ENCODE data around the gene KRT72.

Gene KRT72

GRCh38 chr12:52608826-52609630 is 7.8 kb upstream of the KRT72 start:
- no peak for DNase-seq (ENCODE audit: extremely low spot score)
- TF ChIP-seq, protein P1, sequence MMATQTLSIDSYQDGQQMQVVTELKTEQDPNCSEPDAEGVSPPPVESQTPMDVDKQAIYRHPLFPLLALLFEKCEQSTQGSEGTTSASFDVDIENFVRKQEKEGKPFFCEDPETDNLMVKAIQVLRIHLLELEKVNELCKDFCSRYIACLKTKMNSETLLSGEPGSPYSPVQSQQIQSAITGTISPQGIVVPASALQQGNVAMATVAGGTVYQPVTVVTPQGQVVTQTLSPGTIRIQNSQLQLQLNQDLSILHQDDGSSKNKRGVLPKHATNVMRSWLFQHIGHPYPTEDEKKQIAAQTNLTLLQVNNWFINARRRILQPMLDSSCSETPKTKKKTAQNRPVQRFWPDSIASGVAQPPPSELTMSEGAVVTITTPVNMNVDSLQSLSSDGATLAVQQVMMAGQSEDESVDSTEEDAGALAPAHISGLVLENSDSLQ (IDR thresholded peaks at IDR 0.05) = no peak
- ChIA-PET CTCF (interaction anchor here (0.9 to 1.1 kb wide), 2 partner anchors 10 to 262 kb away, joined by 3 to 9 read pairs; no protein-coding TSS in a partner anchor), POLR2A (no interaction called here)

DNA sequence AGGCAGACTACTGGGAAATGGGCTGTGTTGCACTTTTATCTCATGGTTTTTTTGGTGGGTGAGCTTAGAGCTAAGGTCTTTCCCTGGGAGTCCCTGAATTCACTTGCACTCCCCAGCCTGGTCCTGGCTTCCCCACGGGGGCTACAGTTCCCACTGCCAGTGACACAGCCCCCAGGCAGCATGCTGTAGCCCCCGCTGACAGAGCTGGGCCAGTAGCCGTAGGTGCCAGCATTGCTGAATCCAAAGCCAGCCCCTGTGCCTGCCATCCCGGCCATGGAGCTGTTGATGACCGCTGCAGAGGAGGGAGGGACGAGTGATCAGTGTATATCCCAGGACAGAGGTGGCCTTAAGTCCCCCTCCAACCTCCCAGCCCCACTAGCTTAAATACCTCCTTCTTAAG is 6.9 kb upstream of the KRT72 start:
- TF ChIP-seq SP1 (IDR thresholded peaks at IDR 0.05) = no peak
- TF ChIP-seq ELF4 (IDR thresholded peaks at IDR 0.05) = no peak
- no peak for TF ChIP-seq FOXM1 (IDR thresholded peaks at IDR 0.05; ENCODE audit: borderline replicate concordance)
- no peak for TF ChIP-seq FOXA1 (IDR thresholded peaks at IDR 0.05)
- TF ChIP-seq LEF1 (IDR thresholded peaks at IDR 0.05; ENCODE audit: borderline replicate concordance) = no peak
- no peak for TF ChIP-seq ARNT (IDR thresholded peaks at IDR 0.05)
- TF ChIP-seq ZNF384 (IDR thresholded peaks at IDR 0.05) = no peak
- TF ChIP-seq TARDBP (IDR thresholded peaks at IDR 0.05) = no peak
- TF ChIP-seq, protein P1 (IDR thresholded peaks at IDR 0.05) = no peak
- no peak for TF ChIP-seq CTBP1 (IDR thresholded peaks at IDR 0.05; ENCODE audit: borderline replicate concordance)
- TF ChIP-seq BHLHE40 (IDR thresholded peaks at IDR 0.05; ENCODE audit: borderline replicate concordance) = no peak
- no peak for TF ChIP-seq L3MBTL2 (conservative IDR thresholded peaks at IDR 0.05)
- no peak for TF ChIP-seq SUZ12 (IDR thresholded peaks at IDR 0.05)
- TF ChIP-seq NFRKB (IDR thresholded peaks at IDR 0.05) = no peak
- TF ChIP-seq FOXK2 (IDR thresholded peaks at IDR 0.05) = no peak
- no peak for TF ChIP-seq HDGF (IDR thresholded peaks at IDR 0.05; ENCODE audit: borderline replicate concordance)
- ChIA-PET POLR2A (no interaction called here), CTCF (interaction anchor here (0.9 kb wide), 1 partner anchor 263 kb away, joined by 3 read pairs; no protein-coding TSS in a partner anchor)
- no peak for DNase-seq (ENCODE audit: extremely low spot score)

- ChIA-PET POLR2A (no interaction called here), CTCF (no interaction called here)
- no peak for DNase-seq (ENCODE audit: extremely low spot score)
- TF ChIP-seq FOXA1 (IDR thresholded peaks at IDR 0.05) = no peak
- no peak for TF ChIP-seq NFRKB (IDR thresholded peaks at IDR 0.05)
- TF ChIP-seq TARDBP (IDR thresholded peaks at IDR 0.05) = no peak
- TF ChIP-seq LEF1 (IDR thresholded peaks at IDR 0.05; ENCODE audit: borderline replicate concordance) = no peak
- no peak for TF ChIP-seq SUZ12 (IDR thresholded peaks at IDR 0.05)
- TF ChIP-seq L3MBTL2 (conservative IDR thresholded peaks at IDR 0.05) = no peak
- TF ChIP-seq SP1 (IDR thresholded peaks at IDR 0.05) = no peak
- no peak for TF ChIP-seq CTBP1 (IDR thresholded peaks at IDR 0.05; ENCODE audit: borderline replicate concordance)
- TF ChIP-seq HDGF (IDR thresholded peaks at IDR 0.05; ENCODE audit: borderline replicate concordance) = no peak
- TF ChIP-seq, protein P1 (IDR thresholded peaks at IDR 0.05) = no peak
- TF ChIP-seq FOXK2 (IDR thresholded peaks at IDR 0.05) = no peak
- TF ChIP-seq ARNT (IDR thresholded peaks at IDR 0.05) = no peak
- no peak for TF ChIP-seq ELF4 (IDR thresholded peaks at IDR 0.05)
- no peak for TF ChIP-seq FOXM1 (IDR thresholded peaks at IDR 0.05; ENCODE audit: borderline replicate concordance)
- TF ChIP-seq ZNF384 (IDR thresholded peaks at IDR 0.05) = no peak
- TF ChIP-seq BHLHE40 (IDR thresholded peaks at IDR 0.05; ENCODE audit: borderline replicate concordance) = no peak
Measured at GRCh38 chr12:52607314-52607713, 6.1 kb upstream of the KRT72 start.

DNA sequence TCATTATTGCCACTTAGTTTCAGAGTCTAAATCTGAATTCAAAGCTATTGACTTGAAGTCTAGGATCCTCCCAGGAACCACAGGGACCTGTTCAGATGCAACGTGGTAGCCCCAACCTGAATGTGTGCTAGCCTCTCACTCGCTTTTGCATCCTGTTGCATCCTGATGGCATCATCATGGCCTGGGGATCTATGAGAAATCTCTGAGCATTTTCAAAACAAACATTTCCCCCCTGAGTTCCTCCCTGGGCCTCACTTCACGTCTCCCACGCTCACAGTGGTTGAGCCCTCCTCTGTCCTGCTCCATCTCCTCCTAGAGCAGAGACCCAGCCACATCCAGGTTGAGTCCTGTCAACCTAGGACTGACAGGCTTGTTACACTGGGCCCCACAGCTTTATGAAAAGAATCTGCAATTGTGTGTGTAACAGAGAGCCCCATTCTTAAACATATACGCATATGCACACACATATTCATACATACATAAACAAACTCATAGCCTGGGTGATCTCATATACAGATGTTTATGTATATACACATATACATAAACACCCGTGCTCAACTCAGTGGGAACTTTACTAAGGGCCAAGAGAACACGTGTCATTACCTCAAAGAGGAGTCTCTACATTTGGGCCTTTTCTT is 5.4 kb upstream of the KRT72 start:
- TF ChIP-seq FOXA1 (IDR thresholded peaks at IDR 0.05) (no peak), SP1 (IDR thresholded peaks at IDR 0.05) (no peak), L3MBTL2 (conservative IDR thresholded peaks at IDR 0.05) (no peak)
- DNase-seq (ENCODE audit: extremely low spot score) = no peak
- POLR2A ChIA-PET = no interaction called here
- CTCF ChIA-PET = interaction anchor here (0.7 kb wide), 1 partner anchor 271 kb away, joined by 3 read pairs; no protein-coding TSS in a partner anchor

DNA sequence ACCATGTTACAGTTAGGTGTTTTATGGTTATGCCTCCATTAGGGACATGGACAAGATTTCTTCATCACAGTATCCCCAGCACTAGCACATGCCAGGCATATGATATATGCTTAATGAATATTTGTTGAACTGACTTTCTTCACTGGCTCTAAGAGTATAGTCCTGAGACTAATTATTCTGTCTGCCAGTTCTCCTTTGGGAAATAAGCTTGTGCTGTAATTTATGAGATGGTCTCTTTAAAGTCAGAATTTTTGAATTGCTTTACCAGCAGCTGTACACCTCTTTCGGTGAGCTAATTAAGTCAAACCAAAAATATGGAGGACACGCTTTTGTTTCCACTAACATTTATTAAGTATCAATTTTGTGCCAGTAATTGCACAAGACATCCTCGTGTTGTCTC is 4.8 kb upstream of the KRT72 start:
- ChIA-PET POLR2A (no interaction called here), CTCF (interaction anchor here (0.7 kb wide), 1 partner anchor 272 kb away, joined by 3 read pairs; no protein-coding TSS in a partner anchor)
- no peak for DNase-seq (ENCODE audit: extremely low spot score)
- TF ChIP-seq, protein P1 (IDR thresholded peaks at IDR 0.05) = no peak
- TF ChIP-seq FOXA1 (IDR thresholded peaks at IDR 0.05) = no peak
- no peak for TF ChIP-seq HDGF (IDR thresholded peaks at IDR 0.05; ENCODE audit: borderline replicate concordance)
- TF ChIP-seq FOXM1 (IDR thresholded peaks at IDR 0.05; ENCODE audit: borderline replicate concordance) = no peak
- TF ChIP-seq LEF1 (IDR thresholded peaks at IDR 0.05; ENCODE audit: borderline replicate concordance) = no peak
- TF ChIP-seq TARDBP (IDR thresholded peaks at IDR 0.05) = no peak
- no peak for TF ChIP-seq SUZ12 (IDR thresholded peaks at IDR 0.05)
- no peak for TF ChIP-seq FOXK2 (IDR thresholded peaks at IDR 0.05)
- TF ChIP-seq SP1 (IDR thresholded peaks at IDR 0.05) = no peak
- TF ChIP-seq NFRKB (IDR thresholded peaks at IDR 0.05) = no peak
- TF ChIP-seq BHLHE40 (IDR thresholded peaks at IDR 0.05; ENCODE audit: borderline replicate concordance) = no peak
- no peak for TF ChIP-seq ZNF384 (IDR thresholded peaks at IDR 0.05)
- no peak for TF ChIP-seq L3MBTL2 (conservative IDR thresholded peaks at IDR 0.05)
